Endometrial microvascular endothelial cells (primary cell): Measurements from ENCODE around the gene RAB3IL1. TPM values are rescaled to one million over a fixed set of nuclear protein-coding genes. Genes with fewer than 3 reads are reported as not detected.
"Not testable (repeated sequence)": the region's sequence is repeated elsewhere in the genome, so short reads cannot be mapped to it uniquely, and the experiment has no call there.

Source experiments
- in situ Hi-C: cut with HindIII; loops from 2 replicates; pipeline ENCODE4 v1.10.0; 2017; ENCODE audit warnings: low sequenced_read_pairs, low pct_unique_long_range_greater_than_20kb; ENCODE audit errors: inconsistent ontology term
- total RNA-seq: library from RNA; depleted of rRNA; stranded (reverse); fragments of >200 nt; gene quantifications from one replicate; pipeline ENCODE4 v1.2.3, GENCODE V29; 2015; ENCODE audit errors: inconsistent ontology term

Gene RAB3IL1, protein sequence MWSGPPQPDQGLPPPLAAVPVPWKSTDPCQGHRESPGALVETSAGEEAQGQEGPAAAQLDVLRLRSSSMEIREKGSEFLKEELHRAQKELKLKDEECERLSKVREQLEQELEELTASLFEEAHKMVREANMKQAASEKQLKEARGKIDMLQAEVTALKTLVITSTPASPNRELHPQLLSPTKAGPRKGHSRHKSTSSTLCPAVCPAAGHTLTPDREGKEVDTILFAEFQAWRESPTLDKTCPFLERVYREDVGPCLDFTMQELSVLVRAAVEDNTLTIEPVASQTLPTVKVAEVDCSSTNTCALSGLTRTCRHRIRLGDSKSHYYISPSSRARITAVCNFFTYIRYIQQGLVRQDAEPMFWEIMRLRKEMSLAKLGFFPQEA
- 2.5 TPM for total RNA-seq

DNA sequence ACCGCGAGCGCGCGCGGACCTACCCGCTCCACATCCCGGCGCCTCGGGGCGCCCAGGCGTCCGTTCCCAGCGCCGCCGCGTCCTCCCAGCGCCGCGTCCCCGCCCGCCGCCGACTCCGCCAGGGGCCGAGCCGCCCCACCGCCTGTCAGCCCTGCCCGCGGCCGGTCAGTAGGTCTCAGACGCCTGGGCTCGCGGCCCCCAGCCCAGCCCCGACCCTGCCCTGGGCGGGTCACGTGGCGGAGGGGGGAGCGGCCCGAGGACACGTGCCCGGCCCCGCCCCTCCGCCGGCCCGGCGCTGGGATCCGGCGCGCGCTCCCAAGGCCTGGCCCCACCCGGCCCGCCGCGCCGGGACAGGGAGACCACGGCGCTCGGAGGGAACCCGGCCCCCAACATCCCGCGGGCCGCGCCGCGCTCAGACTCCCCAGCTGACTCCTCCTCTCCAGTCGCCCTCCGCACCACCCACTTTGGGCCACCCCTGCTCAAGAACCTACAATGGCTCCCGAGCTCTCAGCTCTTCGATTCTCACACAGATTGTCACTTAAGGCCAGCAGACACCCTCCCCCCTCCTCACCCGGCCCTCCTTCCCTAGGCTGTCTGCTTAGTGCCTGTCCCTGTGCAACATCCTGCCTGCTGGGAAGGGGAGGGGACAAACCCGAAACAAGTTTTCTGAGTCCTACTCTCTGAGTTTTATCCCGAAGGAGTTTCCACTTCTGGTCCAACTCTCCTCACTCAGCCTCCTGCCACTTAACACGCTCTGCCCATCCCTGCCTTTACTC is at the start of gene RAB3IL1:
RAB3IL1 (minus strand) TSS at position 233 of the 776 bp plus-strand sequence; CDS start at position 34, 199 bp downstream.
- in situ Hi-C loops, result no loop called here

- in situ Hi-C loops, result no loop called here
Measured at GRCh38 chr11:61966734-61967115, 49.4 kb upstream of the RAB3IL1 start.

DNA sequence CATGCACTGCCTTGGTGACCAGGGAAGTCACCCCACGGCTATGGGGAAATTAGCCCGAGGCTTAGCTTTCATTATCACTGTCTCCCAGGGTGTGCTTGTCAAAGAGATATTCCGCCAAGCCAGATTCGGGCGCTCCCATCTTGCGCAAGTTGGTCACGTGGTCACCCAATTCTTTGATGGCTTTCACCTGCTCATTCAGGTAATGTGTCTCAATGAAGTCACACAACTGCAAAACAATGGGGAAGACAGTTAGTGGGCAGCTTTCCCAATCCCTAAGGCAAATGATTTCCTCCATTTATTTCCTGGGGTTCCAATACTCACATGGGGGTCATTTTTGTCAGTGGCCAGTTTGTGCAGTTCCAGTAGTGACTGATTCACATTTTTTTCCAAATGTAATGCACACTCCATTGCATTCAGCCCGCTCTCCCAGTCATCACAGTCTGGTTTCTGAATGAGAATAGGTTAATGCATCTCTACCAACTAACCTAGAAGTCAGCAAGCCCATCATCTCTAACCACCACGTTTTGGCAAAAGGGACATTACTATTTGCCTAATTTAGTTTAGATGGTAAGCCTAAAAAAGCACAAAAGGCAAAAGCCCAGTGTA is 47.4 kb upstream of the RAB3IL1 start:
- in situ Hi-C loops, result not testable (repeated sequence)

- in situ Hi-C loops, result no loop called here
Measured at GRCh38 chr11:61964058-61964665, 46.8 kb upstream of the RAB3IL1 start.

DNA sequence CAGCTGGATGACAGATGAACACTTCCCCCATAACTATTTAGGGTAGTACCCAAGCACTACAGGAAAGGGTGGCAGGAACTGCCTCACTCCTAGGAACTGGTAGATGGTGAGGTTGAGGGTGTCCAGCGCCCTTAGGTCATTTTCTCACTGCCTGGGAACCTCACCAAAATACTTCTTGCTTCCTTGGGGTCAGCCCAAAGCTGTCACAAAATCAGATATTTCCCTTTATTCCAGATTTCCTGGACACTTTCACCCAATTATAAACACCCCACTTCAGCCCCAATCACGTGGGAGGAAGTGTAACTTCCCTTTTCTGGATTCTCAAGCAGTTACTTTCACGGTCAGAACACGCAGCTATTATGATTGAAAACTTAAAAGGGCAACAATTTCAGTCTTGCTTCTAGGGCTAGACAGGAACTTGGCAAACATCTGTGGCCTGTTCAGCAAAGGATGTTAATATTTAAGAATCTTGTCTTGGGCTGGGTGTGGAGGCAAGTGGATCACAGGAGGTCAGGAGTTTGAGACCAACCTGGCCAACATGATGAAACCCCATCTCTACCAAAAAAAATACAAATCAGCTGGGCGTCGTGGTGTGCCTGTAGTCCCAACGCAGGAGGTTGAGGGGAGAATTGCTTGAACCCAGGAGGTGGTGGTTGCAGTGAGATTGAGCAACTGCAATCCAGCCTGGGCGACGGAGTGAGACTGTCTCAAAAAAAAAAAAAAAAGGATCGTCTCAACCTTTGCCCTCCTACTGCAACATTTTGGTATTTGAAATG is 46.1 kb upstream of the RAB3IL1 start:
- in situ Hi-C loops, result no loop called here

DNA sequence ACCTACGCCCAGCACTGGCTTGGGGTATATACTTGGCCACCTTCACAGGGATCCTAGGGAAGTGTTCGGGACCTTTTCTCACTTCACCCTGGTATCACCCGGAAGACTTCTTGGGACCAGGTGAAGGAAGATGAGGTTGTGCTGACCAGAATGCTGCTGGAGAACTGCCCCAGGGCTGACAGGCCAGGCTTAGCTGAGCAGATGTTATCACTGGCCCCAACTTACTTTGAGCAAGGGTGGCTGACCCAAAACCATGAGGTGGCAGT is 45.6 kb upstream of the RAB3IL1 start:
- in situ Hi-C loops, result no loop called here

- in situ Hi-C loops, result no loop called here
Measured at GRCh38 chr11:61962213-61963015, 45.0 kb upstream of the RAB3IL1 start.

DNA sequence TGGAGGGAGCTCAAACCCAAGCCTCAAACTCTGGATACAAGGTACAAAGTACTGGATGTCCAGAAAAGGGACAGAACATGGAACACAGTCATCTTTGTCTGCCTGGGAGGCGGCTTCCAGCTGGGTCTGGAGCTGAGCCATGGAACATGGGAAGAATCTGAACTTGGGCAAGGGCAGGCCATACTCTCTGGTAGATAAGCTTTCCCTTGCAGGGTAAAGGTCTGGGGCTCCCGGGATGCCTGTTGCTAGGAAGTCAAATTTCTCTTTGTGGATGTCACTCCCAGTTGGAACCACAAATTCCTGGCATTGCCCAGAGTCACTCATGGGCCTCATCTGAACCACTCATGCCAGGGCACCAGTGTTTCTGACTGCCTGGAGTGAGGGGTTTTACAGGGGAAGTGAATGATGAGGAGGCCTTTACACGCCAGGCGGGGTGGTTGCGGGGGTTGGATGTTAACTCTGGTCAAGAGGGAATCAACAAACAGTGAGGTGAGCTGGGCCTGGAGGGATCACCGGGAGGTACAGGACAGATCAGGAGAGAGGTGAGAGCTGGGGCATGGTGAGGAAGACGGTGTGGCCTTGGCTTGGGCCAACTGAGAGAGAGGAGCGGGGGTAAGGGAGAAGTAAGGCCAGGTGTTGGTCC is 44.3 kb upstream of the RAB3IL1 start:
- in situ Hi-C loops, result no loop called here

DNA sequence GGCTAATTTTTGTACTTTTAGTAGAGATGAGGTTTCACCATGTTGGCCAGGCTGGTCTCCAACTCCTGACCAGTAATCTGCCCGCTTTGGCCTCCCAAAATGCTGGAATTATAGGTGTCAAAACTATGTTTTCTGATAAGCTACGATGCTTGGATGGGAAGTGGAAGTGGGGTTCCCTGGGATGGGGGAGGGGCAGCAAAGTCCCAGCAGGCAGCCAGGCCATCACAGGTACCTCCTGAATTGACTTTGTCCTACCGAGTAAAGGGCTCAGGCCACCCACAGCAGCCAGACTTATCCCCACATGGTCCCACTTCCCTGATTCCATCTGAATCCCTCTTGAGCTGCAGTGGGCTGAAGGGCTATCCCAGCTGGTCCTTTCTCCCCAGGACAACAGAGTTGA is 43.2 kb upstream of the RAB3IL1 start:
- in situ Hi-C loops, result no loop called here

DNA sequence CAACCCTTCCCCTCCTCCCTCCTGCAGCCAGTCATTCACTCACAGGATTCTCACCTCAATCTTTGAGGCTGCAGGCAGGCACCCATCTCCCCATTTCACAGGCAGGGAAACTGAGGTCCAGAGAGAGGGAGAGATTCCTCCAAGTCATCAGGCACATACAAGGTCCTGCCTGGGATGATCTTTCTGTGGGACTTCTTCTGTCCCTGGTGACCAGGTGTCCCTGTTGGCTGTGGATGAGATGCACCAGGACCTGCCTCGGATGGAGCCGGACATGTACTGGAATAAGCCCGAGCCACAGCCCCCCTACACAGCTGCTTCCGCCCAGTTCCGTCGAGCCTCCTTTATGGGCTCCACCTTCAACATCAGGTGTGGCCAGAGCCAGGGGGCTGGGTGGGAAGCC is 42.3 kb upstream of the RAB3IL1 start:
- in situ Hi-C loops, result no loop called here

GRCh38 chr11:61959114-61959513 is 41.7 kb upstream of the RAB3IL1 start:
- in situ Hi-C loops, result no loop called here

DNA sequence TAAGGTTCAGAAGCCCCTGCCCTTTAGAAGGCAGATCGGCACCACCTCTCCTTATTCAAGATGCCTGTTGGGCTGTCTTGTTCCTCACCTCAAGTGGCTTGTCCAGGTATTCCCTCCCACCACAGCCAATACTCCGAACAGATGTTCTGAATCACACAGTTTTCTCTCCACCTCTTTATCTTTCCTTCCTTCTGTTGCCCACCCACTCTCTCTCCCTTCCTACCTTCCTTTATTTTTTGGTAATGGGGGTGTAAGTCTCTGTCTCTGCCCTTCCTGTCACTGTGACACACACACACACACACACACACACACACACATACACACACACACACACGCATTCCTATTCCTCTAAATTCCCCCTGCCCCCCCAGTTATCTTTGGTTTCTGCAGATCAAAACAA is 41.2 kb upstream of the RAB3IL1 start:
- in situ Hi-C loops, result no loop called here

DNA sequence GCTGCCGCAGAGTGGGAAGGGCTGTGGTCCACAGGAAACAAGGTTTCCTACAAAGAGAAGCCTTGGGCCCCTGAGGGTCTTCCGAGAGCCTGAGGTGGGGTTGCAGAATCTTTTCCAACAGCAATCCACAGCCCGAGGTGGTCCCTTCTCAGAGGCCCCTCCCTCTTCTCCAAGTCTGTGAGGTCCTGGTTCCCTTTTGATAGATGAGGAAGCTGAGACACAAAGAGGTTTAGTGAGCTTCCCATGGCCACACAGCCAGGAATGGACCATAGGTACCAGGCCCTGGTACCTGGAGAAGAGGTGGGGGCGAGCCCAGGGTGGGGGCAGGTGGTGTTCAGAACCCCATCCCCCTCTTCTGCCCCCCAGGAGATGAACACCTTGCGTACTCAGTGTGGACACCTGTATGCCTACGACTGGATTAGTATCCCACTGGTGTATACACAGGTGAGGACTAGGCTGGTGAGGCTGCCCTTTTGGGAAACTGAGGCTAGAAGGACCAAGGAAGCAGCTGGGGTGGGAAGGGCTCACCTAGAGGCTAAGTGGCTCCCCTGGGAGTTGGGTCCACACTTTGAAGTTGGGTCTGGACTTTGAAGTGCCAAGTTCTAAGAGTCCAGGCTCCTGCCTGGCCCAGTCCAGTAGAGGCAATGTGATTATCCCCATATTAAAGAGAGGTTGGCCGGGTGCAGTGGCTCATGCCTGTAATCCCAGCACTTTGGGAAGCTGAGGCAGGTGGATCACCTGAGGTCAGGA is 39.8 kb upstream of the RAB3IL1 start:
- in situ Hi-C loops, result no loop called here

- in situ Hi-C loops, result no loop called here
Measured at GRCh38 chr11:61956191-61957020, 39.0 kb upstream of the RAB3IL1 start.

- in situ Hi-C loops, result no loop called here
Measured at GRCh38 chr11:61955422-61956135, 38.2 kb upstream of the RAB3IL1 start.
